GM12873 (cell line): Measurements from ENCODE around the gene LILRA2.

Experiments
- TF ChIP-seq, protein P1 (sequence below): IDR thresholded peaks from 2 replicates; pipeline ENCODE4 v1.5.1; 2012; ENCODE audit warnings: low read depth, mild to moderate bottlenecking, moderate library complexity, low read length, control low read depth; ENCODE audit not compliant: insufficient read depth; ENCODE audit errors: missing control alignments

LILRA2 gene

DNA sequence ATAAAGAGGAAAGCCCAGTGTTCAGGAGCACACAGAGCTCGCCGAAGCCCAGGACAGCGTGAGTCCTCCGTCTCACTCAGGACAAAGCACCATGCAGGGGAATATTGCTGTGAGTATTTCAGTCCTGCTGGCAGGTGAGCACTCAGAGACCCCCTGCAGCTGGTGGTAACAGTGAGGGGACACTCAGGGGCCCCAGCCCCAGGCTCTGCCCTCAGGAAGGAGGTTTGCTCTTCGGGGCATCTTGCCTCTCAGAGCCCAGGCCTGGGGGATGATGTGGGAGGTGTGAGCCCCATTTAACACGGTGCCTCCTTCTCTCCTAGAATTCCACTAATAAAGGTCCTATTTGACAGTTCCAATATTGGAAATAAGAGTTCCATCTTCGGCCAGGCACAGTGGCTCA is 34.6 kb downstream of the LILRA2 start:
- TF ChIP-seq, protein P1, sequence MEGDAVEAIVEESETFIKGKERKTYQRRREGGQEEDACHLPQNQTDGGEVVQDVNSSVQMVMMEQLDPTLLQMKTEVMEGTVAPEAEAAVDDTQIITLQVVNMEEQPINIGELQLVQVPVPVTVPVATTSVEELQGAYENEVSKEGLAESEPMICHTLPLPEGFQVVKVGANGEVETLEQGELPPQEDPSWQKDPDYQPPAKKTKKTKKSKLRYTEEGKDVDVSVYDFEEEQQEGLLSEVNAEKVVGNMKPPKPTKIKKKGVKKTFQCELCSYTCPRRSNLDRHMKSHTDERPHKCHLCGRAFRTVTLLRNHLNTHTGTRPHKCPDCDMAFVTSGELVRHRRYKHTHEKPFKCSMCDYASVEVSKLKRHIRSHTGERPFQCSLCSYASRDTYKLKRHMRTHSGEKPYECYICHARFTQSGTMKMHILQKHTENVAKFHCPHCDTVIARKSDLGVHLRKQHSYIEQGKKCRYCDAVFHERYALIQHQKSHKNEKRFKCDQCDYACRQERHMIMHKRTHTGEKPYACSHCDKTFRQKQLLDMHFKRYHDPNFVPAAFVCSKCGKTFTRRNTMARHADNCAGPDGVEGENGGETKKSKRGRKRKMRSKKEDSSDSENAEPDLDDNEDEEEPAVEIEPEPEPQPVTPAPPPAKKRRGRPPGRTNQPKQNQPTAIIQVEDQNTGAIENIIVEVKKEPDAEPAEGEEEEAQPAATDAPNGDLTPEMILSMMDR, result no peak

DNA sequence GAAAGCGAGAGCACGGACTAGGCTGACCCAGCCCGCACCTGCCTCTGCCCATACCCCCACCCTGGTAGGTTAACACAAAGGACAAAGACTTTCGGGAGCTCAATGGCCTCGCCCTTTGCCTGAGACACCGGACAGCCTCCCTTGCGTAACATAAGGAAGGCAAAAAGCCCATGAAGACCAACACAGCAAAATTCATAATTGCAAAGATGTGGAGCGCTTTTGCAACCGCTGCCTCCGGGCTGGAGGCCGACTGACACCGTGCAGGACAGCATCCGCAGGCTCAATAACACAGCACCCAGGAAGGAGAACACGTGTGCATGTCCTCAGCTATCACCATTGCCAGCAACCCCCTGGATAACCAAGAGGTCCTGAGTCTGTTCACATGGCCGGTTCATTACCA is 35.2 kb downstream of the LILRA2 start:
- TF ChIP-seq, protein P1, result no peak

DNA sequence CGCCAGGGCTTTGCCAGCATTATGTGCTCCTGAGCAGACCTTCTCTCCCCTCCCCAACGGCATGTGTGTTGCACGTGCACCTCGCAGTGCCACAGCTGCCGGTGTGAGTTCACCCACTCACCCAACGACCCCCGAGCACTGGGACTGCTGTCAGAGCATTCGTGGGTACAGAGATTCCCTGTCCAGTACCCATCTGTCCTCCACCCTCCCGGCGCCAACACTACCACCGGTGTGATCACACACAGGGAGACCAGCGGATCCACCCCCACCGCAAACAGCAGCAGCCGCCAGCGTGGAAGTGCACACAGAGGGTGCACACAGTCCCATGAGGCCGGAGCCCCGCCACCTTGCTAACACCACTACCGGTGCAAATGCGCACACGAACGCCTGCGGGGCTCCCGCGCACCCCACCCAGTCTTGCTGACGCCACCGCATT is 35.8 kb downstream of the LILRA2 start:
- TF ChIP-seq, protein P1, result no peak

DNA sequence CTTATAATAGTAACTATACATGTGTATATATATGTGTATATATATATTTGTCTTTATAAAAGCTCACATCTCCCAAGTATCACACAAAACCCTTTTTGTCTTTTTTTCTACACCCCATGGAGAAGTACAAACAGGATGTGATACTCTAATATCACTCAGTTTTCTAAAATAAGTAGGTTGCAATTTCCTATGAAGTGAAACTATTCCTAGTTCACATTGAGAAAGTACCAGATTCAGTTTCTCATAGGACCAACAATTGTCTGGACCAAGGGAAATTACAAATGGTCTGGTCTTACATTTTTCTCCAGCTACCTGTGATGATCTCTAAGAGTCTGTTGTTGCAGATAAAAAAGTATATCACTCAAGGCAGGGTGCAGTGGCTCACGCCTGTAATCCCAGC is 38.8 kb downstream of the LILRA2 start:
- TF ChIP-seq, protein P1, result no peak

DNA sequence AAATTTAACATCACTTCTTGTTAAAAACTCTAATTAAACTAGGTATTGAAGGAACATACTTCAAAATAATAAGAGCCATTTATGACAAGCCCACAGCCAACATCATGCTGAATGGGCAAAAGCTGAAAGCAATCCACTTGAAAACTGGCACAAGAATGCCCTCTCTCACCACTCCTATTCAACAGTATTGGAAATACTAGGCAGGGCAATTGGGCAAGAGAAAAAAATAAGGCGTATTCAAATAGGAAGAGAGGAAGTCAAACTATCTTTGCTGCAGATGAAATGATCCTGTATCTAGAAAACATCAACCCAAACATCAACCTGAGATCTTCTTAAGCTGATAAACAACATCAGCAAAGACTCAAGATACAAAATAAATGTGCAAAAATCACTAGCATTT is 41.1 kb downstream of the LILRA2 start:
- TF ChIP-seq, protein P1, result no peak

DNA sequence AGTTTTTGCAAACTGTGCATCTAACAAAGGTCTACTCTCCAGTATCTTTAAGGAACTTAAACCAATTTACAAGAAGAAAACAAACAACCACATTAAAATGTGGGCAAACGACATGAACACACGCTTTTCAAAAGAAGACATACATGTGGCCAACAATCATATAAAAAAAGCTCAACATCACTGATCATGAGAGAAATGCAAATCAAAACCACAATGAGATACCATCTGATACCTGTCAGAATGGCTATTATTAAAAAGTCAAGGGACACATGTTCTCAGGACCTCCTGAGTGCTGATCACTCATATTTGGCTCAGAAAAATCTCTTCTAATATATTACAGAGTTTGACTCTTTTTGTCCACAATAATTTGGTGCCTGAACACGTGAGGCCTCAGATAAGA is 42.5 kb downstream of the LILRA2 start:
- TF ChIP-seq, protein P1, result no peak

- TF ChIP-seq, protein P1, result no peak
Observed at GRCh38 chr19:54616821-54617560, 43.4 kb downstream of the LILRA2 start.
